HG02981 (cell line): Measurements from ENCODE around the gene BRINP3.
"Not testable (repeated sequence)": the region's sequence is repeated elsewhere in the genome, so short reads cannot be mapped to it uniquely, and the experiment has no call there.

Experiments
- ATAC-seq: cut with Tn5 transposase; IDR thresholded peaks from one replicate; pipeline ENCODE4 v1.9.1; 2021; ENCODE audit warnings: mild to moderate bottlenecking, moderate library complexity; ENCODE audit not compliant: unreplicated experiment

BRINP3 gene

DNA sequence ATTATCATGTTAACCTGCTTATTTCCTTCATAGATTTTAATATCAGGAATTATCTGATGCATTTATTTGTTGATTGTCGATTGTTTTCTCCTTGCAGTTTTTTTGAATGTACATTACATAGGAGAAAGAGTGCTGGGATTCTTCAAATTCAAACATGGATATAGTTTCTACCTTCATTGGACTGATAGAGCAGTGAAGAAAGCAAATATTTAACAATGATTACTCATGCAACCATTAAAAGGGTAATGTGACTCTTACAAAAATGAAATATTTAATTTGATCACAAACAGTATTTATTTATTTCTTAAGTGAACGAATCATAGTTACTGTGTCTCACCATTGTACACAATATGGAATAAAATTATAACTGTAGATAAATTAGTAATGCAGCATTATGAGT, 350.9 kb downstream of the BRINP3 start:
- ATAC-seq, result no peak

DNA sequence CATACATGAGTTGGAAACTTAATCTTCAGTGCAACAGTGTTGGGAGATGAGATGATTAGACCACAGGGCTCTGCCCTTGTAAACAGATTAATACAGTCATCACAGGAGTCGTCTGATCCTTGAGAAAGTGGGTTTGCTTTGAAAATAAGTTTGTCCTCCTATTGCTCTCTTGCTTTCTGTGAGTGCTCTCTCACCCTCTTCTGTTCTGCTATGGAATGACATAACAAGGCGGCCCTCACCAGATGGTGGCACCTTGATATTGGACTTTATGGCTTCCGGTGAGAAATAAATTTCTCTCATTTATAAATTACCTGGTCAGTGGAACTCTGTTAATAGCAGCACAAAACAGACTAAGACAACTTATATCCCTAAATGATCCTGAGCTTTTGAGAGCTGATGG, 353.6 kb downstream of the BRINP3 start:
- ATAC-seq, result no peak

DNA sequence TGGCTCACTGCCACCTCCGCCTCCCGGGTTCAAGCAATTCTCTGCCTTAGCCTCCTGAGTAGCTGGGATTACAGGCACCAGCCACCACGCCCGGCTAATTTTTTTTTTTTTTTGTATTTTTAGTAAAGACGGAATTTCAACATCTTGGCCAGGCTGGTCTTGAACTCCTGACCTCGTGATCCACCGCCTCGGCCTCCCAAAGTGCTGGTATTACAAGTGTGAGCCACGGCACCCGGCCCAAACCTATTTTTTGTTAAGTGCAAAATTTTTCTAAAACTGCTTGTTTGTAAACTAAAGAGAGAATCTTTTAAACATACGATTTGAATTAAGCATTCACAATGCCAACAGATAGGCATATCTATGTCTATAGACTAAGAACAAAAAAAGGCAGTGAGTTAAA, 357.1 kb downstream of the BRINP3 start:
- not testable (repeated sequence) for ATAC-seq

DNA sequence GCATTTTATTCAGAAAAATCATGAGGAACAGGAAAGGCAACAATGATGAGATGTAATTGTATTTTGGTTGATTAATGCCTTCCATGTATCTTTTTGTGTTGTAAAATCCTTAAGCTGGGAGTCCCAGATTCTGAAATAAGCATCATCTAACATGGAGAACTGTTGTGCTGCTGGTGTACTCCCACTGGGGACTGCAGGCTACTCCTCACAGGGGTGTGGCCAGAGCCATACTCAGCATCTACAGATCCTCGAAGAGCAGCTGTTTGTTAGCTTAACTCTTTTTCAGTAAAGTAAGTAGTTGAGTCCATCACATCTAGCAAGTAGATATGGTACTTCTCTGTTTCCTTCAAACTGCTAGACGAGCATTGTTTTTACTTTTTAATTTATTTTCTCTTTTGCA, 358.0 kb downstream of the BRINP3 start:
- ATAC-seq, result no peak

DNA sequence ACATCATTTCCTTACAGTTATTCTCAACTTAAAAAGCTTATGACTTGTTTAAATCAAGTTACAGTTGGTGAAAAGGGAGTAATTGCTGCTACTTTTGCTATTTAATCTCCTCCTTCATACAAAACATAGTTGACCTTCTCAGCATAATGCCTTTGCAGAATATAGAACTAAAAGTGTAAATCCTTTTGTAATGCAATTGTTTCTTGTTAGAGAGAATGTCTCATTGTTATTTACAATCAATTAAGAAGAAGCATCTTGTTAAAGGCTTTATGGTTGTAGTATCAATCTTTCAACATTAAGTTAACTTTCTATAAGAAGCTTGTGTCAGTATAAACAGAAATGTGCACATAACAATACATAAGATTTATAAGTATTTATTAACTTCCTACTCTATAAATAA, 360.7 kb downstream of the BRINP3 start:
- no peak for ATAC-seq

DNA sequence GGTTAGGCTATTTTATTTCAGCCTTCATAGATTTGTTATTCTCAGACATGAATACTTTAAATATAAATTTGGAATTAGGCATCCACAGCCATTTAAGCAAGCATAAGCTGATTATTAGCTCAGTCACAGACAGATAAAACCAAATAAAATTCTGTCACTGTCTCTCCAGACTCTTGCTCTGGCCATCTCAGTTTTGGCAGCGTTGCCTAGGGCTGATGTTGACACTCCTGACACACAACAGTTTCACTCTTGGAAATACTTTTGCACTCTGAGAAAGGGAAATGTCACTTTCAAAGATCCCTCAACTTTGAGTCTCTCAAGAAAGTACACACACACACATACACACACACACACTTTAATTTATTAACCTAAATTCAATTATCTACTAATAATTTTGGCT, 372.7 kb downstream of the BRINP3 start:
- ATAC-seq, result no peak

DNA sequence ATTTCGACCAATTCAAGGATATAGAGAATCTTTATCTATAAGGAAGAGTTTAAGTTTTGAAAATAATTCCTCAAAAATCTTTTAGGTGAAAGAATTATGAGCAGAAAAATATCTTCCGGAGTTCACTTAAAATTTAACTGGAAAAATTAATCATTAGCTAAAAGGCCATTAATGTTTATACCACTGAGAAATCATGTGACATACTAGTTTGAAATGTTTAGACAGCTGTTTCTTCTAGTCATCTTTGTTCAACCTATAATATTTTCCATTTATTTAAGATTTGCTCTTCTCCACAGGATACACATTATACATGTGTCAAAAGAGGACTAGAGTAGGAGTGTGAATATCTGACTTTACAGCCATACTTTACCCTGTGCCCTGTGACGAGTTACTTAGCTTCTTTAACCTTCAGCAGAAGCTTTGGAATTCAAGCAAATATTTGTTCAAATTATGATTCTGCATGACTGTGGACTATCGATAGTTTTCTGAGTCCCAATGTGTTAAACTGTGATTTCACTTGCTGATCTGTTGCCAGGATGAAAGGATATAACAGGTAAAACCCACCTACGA, 374.8 kb downstream of the BRINP3 start:
- no peak for ATAC-seq

DNA sequence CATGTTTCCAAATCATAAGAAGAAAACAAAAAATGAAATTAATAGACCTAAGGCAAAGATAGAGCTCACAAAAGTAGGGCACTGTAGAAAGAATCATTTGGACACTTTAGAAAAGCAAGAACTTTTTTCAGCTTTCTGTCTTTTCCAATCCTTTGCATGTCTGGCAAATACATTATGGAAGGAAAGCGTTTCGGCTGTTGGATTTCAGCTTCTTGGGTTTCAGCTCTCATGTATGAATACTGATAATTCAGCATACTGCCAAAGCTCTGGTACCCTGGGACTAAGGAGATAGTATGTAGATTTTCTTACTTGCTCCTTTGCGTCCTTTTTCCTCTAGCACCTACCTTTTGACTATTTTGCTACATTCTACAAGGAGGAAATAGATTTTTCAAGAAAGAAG, 375.9 kb downstream of the BRINP3 start:
- ATAC-seq, result no peak

DNA sequence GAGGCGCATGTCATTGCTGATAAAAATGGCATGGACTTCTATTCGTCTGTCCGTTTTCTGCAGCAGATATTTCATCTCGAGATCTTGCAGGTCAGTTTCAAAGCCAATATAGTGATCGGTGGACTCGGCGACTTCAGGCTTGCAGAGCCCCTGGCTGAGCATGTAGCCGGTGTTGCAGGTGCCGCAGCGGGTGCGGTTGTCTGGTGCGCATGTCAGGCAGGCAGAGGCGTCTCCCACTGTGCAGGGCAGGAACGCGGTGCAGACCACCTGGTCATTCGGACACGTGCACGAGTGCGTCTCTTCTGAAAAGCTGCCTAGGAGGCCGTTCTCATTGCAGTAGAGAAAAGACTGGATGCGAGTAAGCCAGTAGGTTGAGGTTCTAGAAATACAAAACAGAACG, 378.9 kb downstream of the BRINP3 start:
- ATAC-seq, result no peak

DNA sequence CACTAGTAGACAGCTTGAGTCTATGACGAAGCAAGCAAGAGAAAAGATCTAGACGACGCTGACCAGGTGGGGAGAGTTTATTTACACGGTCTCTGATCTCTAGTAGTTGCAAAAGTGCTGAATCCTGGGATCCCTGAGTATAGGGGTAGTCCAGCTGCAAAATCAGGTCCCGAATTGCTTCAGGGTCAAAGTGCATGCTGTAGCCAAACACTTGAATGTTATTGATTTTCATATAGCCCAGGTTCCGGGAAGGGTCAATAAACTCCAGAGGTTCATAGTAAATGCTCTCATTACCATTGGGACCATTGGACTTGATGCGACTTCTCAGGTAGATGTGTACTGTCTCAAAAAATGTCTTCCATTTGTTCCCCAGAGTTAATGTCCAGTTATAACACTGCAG, 379.6 kb downstream of the BRINP3 start:
- ATAC-seq, result no peak

DNA sequence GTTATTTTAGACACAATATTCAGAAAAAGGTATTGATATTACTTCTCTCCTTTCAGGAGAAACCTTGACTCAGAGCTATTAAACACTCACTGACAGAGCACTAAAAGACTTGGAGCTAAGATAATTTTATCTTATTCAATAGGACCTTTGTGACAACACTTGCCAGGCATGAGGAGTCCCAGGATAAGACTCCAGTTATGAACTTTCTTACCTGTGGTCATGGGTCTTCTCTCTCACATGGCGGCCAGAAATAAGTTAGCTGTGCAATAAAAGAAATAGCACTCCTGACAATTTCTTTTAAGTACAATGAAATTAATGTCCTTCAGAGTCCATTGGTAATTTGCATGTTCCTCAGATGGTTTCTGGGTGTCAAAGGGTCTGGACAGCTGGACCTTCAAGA, 382.1 kb downstream of the BRINP3 start:
- no peak for ATAC-seq

DNA sequence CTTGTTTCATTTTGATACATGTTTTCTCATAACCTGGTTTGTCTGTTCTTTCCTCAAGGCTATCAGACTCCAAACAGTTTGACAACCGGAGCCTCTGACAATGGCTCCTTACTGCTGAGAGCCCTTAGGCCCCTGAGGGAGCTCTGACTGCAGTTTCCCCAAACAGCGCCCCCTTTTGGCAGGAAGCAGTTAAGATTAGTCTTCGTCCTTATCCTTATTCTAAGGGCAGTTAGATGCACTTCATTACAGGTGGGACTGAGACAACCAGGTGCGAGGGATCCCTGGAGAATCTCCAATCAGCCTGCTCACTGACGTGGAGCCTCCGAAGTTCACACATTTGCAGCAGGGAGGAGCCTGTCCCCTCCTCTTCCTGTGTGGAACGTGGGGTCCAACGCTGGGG, 393.1 kb downstream of the BRINP3 start:
- peak; percentile 55 for ATAC-seq

DNA sequence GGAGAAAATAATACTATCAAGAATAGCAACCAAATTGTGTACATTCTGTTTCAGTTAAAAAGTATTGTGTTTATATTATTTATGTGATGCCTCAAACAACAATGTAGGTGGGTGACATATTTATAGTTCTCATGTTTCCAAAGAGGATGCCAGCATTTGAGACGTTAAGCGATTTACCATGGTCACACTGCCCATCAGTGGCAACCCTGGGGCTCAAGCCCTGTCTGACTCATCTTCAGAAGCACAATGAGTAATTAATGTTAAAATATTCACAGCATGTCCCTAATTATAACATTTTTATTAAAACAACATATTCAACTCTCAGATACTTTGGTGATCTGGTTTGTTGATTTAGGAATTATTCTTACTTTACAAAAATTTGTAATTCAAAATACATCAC, 409.4 kb downstream of the BRINP3 start:
- no peak for ATAC-seq

DNA sequence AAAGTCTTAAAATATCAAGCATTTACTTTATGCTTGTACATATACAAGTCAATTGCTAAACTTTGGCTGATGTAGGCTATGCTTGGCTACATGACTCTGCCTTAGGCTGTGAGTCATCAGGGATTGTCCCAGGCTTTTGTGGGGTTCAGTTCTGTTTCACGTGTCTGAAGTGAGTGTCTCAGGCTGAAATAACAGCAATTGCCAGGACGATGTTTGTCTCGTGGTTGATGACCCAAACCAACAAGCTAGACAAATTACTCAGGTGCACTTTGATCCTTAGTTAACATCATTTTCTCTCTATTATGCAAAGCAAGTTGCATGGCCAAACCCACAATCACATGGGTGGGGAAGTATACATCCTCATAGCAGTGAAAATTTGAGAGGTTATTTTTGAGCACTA, 410.1 kb downstream of the BRINP3 start:
- ATAC-seq, result no peak

DNA sequence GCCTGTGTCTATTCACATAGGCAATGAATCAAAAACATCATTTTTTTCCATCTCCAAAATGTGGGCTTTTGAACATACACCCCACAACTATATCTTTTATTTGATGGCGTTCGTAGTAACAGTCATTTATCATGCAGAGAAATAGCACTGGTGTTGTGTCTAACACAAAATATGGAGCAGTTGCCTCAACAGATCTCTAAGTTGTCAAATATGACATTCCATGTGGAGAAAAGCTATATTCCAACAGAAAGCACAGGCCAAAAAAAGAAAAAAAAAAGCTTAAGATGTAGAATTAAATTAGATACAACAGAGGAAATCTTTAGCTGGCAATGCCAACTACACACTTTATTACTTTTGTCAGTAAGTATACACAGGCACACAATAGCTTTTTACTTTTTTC, 411.7 kb downstream of the BRINP3 start:
- no peak for ATAC-seq

DNA sequence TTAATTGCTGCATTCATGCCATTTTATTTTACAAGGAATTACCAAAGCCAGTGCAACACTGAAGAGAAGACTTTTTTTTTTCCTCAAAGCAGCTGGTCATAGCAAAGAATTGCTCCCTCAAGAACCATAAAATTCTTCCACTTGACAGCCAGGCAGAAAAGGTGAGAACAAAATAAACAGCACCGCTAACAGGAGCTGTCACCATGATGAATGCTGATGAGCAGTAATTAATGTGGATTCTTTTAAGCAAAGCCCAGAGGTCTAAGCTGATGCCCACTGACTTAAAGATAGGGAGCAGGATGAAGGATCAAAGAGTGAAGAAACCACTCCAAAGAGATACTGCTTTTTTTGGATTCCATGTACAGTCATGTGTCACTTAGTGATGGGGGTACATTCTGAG, 428.4 kb downstream of the BRINP3 start:
- no peak for ATAC-seq
